ENCODE measurements around the gene NPM1.

Gene NPM1

DNA sequence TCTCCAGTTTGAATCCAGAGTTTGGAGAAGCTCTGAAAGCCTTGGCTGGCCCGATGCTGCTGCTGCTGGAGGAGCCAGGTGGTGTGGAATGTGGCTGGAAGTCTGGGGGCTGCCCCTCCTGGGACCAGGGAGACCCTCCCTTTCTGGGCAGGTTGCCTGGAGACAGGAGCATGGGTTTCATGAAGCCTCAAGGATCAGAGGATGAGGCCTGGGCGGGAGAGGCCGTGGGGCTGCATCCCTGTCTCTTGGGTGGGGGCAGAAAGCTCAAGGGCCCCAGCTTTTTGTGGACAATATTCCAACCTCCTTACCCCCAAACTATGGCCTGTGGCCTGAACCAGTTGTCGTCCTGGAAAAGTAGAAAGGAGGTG lies 41.9 kb downstream of the NPM1 start:
- H3K27ac ChIP-seq (ENCODE audit: extremely low read depth, low read depth, low read length) = no peak overlapping the region
- ChIA-PET POLR2A (interaction anchor here (0.7 kb wide), 1 partner anchor 50 kb away, joined by 3 read pairs; no protein-coding TSS in a partner anchor), CTCF (interaction anchor here (0.7 kb wide), 1 partner anchor 9 kb away, joined by 3 read pairs; no protein-coding TSS in a partner anchor)
- TF ChIP-seq ZFP37 (tag by site-specific recombination; IDR thresholded peaks at IDR 0.05) (no peak), YY1 (tag by site-specific recombination; IDR thresholded peaks at IDR 0.05) (no peak), ZNF341 (tag by site-specific recombination; IDR thresholded peaks at IDR 0.05; ENCODE audit: low read depth) (no peak), BCL11A (tag by site-specific recombination; IDR thresholded peaks at IDR 0.05; ENCODE audit: low read depth) (no peak), ZNF10 (tag by site-specific recombination; IDR thresholded peaks at IDR 0.05) (no peak), ZBTB7A (tag by site-specific recombination; IDR thresholded peaks at IDR 0.05; ENCODE audit: low read depth) (no peak), HOXA7 (CRISPR knock-in tag; IDR thresholded peaks at IDR 0.05; ENCODE audit: borderline replicate concordance) (no peak)
- TF ChIP-seq, protein P1, sequence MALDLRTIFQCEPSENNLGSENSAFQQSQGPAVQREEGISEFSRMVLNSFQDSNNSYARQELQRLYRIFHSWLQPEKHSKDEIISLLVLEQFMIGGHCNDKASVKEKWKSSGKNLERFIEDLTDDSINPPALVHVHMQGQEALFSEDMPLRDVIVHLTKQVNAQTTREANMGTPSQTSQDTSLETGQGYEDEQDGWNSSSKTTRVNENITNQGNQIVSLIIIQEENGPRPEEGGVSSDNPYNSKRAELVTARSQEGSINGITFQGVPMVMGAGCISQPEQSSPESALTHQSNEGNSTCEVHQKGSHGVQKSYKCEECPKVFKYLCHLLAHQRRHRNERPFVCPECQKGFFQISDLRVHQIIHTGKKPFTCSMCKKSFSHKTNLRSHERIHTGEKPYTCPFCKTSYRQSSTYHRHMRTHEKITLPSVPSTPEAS (tag by site-specific recombination; IDR thresholded peaks at IDR 0.05) = no peak
- TF ChIP-seq, protein P2, sequence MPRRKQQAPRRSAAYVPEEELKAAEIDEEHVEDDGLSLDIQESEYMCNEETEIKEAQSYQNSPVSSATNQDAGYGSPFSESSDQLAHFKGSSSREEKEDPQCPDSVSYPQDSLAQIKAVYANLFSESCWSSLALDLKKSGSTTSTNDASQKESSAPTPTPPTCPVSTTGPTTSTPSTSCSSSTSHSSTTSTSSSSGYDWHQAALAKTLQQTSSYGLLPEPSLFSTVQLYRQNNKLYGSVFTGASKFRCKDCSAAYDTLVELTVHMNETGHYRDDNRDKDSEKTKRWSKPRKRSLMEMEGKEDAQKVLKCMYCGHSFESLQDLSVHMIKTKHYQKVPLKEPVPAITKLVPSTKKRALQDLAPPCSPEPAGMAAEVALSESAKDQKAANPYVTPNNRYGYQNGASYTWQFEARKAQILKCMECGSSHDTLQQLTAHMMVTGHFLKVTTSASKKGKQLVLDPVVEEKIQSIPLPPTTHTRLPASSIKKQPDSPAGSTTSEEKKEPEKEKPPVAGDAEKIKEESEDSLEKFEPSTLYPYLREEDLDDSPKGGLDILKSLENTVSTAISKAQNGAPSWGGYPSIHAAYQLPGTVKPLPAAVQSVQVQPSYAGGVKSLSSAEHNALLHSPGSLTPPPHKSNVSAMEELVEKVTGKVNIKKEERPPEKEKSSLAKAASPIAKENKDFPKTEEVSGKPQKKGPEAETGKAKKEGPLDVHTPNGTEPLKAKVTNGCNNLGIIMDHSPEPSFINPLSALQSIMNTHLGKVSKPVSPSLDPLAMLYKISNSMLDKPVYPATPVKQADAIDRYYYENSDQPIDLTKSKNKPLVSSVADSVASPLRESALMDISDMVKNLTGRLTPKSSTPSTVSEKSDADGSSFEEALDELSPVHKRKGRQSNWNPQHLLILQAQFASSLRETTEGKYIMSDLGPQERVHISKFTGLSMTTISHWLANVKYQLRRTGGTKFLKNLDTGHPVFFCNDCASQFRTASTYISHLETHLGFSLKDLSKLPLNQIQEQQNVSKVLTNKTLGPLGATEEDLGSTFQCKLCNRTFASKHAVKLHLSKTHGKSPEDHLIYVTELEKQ (tag by site-specific recombination; IDR thresholded peaks at IDR 0.05; ENCODE audit: borderline replicate concordance) = no peak
- no peaks in the 10 kb centered on the region for H3K9me3 ChIP-seq (ENCODE audit: control insufficient read depth, insufficient read depth, low read depth, low read length)
- no peaks in the 10 kb centered on the region for H3K4me1 ChIP-seq (ENCODE audit: control insufficient read depth, insufficient read depth, low read length)
- no peaks in the 10 kb centered on the region for H3K36me3 ChIP-seq (ENCODE audit: control insufficient read depth in 2 of 2, insufficient read depth in 1 of 2, low read length in 2 of 2)
- H3K4me3 ChIP-seq (ENCODE audit: low read depth, low read length) = no peak overlapping the region

DNA sequence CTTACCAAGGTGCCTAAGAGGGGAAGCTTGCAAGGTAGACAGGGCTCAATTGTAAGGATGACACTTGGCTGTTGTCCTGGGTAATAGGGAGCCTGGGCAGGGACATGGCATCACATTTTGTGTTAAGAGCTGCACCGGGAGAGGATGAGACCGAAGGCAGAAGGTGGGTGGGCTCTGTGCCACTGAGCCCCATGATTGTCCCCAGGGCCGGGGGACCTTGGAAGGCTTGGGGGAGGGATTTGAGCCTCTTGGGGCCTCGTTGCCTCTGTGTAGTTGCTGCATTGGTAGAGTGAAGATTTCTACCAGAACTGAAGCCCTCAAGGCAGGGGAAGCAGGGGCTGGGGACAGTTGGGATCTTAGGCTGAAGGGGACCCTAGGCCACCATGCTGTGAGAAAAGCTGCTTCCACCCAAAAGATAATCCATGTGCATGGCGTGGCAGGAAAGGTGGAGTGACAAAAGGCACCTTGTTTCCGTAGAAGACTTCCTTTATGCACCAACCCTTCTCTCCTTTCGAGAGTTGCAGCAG lies 43.7 kb downstream of the NPM1 start:
- Histone ChIP-seq H3K9me3 (ENCODE audit: control insufficient read depth, insufficient read depth, low read depth, low read length) (no peaks in the 10 kb centered on the region), H3K4me1 (ENCODE audit: control insufficient read depth, insufficient read depth, low read length) (no peaks in the 10 kb centered on the region), H3K36me3 (ENCODE audit: control insufficient read depth in 2 of 2, insufficient read depth in 1 of 2, low read length in 2 of 2) (no peaks in the 10 kb centered on the region), H3K4me3 (ENCODE audit: low read depth, low read length) (no peak overlapping the region), H3K27ac (ENCODE audit: extremely low read depth, low read depth, low read length) (no peak overlapping the region)
- no peak for TF ChIP-seq SCRT1 (tag by site-specific recombination; IDR thresholded peaks at IDR 0.05; ENCODE audit: borderline replicate concordance)
- TF ChIP-seq, protein P1 (tag by site-specific recombination; IDR thresholded peaks at IDR 0.05) = no peak
- TF ChIP-seq ZBTB8A (tag by site-specific recombination; IDR thresholded peaks at IDR 0.05) = no peak
- TF ChIP-seq, protein P3, sequence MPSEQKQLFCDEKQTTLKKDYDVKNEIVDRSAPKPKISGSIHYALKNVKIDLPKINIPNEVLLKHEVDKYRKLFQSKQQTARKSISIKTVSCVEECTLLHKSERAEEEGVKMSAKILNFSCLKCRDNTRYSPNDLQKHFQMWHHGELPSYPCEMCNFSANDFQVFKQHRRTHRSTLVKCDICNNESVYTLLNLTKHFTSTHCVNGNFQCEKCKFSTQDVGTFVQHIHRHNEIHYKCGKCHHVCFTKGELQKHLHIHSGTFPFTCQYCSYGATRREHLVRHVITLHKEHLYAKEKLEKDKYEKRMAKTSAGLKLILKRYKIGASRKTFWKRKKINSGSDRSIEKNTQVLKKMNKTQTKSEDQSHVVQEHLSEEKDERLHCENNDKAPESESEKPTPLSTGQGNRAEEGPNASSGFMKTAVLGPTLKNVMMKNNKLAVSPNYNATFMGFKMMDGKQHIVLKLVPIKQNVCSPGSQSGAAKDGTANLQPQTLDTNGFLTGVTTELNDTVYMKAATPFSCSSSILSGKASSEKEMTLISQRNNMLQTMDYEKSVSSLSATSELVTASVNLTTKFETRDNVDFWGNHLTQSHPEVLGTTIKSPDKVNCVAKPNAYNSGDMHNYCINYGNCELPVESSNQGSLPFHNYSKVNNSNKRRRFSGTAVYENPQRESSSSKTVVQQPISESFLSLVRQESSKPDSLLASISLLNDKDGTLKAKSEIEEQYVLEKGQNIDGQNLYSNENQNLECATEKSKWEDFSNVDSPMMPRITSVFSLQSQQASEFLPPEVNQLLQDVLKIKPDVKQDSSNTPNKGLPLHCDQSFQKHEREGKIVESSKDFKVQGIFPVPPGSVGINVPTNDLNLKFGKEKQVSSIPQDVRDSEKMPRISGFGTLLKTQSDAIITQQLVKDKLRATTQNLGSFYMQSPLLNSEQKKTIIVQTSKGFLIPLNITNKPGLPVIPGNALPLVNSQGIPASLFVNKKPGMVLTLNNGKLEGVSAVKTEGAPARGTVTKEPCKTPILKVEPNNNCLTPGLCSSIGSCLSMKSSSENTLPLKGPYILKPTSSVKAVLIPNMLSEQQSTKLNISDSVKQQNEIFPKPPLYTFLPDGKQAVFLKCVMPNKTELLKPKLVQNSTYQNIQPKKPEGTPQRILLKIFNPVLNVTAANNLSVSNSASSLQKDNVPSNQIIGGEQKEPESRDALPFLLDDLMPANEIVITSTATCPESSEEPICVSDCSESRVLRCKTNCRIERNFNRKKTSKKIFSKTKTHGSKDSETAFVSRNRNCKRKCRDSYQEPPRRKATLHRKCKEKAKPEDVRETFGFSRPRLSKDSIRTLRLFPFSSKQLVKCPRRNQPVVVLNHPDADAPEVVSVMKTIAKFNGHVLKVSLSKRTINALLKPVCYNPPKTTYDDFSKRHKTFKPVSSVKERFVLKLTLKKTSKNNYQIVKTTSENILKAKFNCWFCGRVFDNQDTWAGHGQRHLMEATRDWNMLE (tag by site-specific recombination; conservative IDR thresholded peaks at IDR 0.05; ENCODE audit: low read depth) = no peak
- ChIA-PET POLR2A (no interaction called here), CTCF (interaction anchor here (0.6 kb wide), 1 partner anchor 448 kb away, joined by 3 read pairs; no protein-coding TSS in a partner anchor)
